ENCODE results near the gene MORC2.

The MORC2 gene

GRCh38 chr22:30918761-30919160 is 49.8 kb downstream of the MORC2 start:
- no peak for DNase-seq

DNA sequence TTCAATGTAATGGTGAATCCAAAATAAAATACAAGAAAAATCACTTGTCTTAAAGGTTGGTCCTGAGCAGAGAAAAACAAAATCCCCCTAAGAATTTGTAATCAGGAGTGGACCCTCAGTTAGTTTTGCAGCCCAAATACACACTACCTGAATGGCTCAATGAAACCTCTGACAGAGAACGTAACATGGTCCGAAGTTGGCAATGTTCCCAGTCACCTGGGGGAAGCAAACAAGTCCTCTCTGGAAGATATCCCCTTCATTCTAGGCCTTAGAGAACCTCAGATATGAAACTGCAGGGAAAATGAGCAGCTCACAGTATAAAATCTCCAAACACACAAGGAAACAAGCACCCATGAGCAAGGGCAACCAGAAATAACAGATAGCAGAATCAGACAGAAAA is 58.2 kb downstream of the MORC2 start:
- no peak for DNase-seq

DNA sequence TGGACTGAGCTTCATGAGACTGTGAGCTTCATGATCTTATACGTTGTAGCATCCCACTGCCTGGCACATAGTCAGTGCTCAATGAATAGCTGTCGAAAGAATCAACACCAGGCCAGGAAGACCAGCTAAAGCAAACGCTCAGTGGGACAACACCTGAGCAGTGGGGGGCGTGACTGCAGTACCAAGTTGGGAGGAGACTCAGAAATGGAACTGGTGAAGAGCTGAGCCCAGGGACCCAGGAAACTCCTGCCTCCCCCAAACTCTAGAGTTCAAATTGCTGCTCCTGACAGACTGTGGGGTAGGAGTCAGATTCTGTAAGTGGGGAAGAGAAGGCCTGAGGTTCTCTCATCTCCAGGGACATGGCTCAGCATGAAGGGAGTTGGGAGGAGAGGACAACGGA is 59.3 kb downstream of the MORC2 start:
- no peak for DNase-seq

- no peak for DNase-seq
These were observed 60.5 kb downstream of the MORC2 start for GRCh38 chr22:30908051-30908461.

DNA sequence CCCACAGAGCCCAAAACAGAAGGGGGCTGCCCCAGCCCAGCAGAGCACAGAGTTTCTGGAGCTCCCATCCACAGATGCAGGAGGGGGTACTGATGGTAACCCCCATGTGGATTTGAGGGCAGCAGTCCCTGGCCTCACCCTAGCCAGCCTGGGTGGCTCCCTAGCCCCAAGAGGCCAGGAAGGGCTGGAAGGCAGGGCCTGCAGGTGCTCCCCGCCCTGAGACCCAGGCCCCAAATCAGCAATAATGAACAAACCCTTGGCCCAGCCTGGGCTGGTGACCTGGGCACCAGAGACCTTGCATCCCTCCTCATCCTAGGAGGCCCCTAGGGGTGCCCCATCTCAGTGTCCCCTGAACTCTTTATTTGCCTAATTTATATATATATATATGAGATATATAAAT is 61.6 kb downstream of the MORC2 start:
- no peak for DNase-seq

- DNase-seq: no peak
These were observed 62.2 kb downstream of the MORC2 start for GRCh38 chr22:30906411-30906810.

GRCh38 chr22:30905696-30906341 is 62.8 kb downstream of the MORC2 start:
- DNase-seq: no peak

DNA sequence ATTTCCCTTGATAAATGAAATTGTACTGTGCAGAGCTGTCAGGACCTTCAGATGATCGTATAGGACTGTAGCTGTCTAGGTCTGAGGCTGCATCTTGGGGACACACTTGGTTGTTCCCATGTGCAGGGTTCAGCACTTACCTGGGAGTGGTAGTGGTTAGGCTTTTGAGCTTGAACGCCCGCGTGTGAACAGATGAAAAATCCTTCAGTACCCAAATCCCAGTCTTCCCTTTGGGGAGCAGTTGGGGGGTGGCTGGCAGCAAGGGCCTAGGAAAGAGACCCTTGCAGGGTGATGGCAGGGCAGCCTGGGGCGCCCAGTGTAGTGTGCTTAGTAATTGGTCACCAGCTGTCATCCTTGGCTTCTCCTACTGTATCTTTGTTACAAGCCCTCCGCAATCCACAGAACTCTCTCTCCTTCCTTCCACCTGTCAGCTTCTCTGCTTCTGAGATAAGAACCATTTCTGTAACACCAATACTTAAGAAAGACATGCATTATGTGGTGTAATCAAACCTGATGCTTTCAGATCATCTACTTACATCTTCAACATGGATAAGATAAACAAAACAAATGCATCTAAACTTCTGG is 64.6 kb downstream of the MORC2 start:
- no peak for DNase-seq

DNA sequence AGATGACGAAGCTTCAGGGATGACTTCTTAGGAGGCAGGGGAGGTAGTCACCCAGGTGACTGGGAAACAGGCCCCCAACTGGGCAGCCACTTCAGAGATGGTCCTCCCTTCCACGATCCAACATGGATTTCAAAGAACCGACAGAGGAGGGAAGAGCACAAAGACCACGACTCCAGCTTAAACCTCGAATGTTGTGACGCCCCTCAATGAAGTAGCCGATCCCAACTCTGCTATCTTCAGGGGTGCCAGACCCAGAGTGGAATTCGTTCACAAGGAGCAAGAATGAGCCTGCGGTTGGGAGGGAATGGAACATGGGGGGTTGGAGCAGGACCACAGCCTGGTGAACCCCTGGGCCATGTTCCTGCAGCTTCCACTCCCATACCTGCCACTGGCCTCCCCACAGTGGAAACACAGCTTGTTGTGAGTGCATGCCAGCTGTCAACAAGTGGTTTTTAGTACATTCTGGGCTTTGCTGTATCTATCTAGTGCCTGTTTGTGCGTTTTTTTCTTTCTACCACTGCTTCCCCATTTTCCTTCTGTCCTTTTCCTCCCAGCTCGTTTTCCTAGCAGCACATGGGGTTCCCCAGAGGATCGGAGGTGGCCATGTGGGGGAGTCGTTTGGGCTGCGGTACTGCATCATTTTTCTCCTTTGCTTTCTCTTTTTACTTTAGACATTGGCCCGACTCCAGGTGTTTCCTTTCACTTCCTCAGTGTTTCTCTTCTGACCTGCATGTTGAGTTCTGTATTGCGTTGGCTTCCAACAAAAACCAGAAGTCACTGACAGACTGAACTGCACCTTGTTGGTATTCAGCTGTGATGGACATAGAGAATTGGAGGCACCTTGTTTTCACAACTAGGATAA is 65.8 kb downstream of the MORC2 start:
- no peak for DNase-seq

GRCh38 chr22:30894371-30894740 is 74.2 kb downstream of the MORC2 start:
- no peak for DNase-seq

DNA sequence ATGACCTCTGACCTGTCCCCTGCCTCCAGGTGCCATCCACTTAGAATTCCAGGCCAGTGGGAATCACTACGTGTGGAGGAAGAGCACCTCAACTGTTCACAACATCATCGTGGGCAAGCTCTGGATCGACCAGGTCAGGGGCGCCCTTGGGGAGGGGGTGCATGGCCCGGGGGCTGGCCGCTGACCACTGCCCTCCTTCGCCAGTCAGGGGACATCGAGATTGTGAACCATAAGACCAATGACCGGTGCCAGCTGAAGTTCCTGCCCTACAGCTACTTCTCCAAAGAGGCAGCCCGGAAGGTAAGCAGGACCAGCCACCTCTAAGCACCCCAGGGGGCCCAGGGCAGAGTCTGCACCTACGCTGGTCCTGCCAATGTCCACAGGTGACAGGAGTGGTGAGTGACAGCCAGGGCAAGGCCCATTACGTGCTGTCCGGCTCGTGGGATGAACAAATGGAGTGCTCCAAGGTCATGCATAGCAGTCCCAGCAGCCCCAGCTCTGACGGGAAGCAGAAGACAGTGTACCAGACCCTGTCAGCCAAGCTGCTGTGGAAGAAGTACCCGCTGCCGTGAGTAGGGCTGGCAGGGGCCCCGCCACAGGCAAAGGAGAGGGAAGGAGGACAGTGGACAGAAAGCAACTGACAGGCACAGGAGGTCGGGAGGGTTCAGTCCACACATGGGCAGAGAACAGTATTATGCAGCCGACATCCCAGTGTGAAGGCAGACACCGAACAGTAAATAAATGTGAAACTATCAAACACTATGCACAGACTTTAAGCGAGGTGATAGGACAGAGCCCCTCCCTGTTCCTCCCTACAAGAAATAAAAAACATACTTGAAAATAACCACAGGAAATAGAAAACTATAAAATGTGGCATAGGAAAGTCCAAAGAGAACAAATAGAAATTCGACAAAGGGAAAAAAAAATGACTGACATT is 74.9 kb downstream of the MORC2 start:
- DNase-seq: no peak

GRCh38 chr22:30892731-30893221 is 75.8 kb downstream of the MORC2 start:
- no peak for DNase-seq

GRCh38 chr22:30892286-30892685 is 76.3 kb downstream of the MORC2 start:
- DNase-seq: no peak

GRCh38 chr22:30891781-30892180 is 76.8 kb downstream of the MORC2 start:
- DNase-seq: no peak

- DNase-seq: no peak
These were observed 77.2 kb downstream of the MORC2 start for GRCh38 chr22:30891443-30891755.

GRCh38 chr22:30890686-30891442 is 77.7 kb downstream of the MORC2 start:
- no peak for DNase-seq

- no peak for DNase-seq
These were observed 78.5 kb downstream of the MORC2 start for GRCh38 chr22:30889996-30890480.

DNA sequence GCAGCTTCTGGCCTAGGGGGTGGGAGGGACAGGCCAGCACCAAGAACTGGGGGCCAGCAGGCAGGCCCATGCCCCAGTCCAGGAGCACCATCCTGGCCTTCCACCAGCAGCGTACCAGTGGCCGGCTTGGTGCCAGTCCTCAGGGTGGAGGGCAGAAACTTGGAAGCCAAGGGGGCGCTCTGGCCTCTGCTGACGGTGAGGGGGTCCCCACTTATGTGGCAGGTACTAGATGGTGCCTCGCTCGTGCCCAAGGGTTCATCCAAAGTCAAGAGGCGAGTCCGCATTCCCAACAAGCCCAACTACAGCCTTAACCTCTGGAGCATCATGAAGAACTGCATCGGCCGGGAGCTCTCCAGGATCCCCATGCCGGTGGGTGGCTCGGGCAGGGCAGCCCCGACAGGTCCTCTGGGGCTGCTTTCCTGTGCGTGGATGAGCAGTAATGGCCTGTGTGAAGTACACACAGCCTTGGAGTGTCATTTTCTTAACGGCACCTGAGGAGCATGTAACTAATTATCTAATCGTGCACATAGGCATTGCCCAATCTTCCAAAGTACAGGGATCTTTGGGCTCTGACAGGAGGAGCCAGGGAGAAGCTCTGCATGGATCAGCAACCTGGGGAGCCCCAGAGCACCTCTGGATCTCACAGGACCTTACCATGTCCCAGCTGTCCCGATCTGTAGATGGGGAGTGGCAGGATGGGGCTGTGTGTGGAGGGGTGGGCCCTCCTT is 79.1 kb downstream of the MORC2 start:
- DNase-seq: no peak

DNA sequence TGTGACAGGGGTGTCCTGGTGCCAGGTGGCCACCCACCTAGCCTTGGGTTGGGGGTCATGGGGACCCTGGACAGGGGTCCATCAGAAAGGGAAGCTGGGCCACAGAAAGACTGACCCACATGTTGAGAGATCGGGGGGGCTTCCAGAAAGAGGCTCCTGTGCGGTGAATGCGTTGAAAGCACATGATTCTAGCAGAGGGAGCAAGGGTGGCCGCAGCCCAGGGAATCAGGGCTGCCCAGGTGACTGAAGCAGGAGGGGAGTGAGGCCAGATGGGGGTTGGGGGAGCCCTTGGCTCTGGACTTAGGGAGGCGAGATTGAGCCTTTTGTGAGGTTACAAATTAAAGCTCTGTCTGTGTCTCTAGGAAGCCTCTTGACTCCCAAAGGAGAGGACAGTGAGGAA is 80.7 kb downstream of the MORC2 start:
- no peak for DNase-seq

DNA sequence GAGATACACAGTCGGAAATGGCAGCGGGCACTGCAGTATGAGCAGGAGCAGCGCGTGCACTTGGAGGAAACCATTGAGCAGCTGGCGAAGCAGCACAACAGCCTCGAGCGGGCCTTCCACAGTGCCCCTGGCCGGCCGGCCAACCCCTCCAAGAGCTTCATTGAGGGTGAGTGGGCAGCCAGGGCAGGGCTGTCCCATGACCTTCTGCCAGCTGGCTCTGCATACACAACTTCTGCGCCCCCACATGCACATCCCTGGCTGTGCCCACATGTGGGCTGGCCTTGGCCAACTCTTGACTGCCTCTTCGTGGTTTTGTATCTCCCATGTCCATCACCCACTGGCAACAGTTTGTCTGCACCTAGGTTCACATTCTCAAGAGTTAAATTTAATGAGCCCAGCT is 81.1 kb downstream of the MORC2 start:
- no peak for DNase-seq

GRCh38 chr22:30885591-30885990 is 83.0 kb downstream of the MORC2 start:
- DNase-seq: no peak

- no peak for DNase-seq
These were observed 83.6 kb downstream of the MORC2 start for GRCh38 chr22:30885001-30885366.
